K562 (cell line): ENCODE data around the gene NOTCH2NLA. TPM values are rescaled to one million over a fixed set of nuclear protein-coding genes. Genes with fewer than 3 reads are reported as not detected.
"Not testable (repeated sequence)": the region's sequence is repeated elsewhere in the genome, so short reads cannot be mapped to it uniquely, and the experiment has no call there.

Experiments
- ATAC-seq: fragments of 200-7000 bp; cut with Tn5 transposase; 3 replicates; pipeline ENCODE4 v1.9.1; 2020; ENCODE audit warnings: moderate library complexity
- Bru-seq: library from RNA; stranded (reverse); fragments of 400-500 nt; gene quantifications from one replicate; lab custom pipeline; 2021; lab: Mats Ljungman, UMichigan
- BruChase-seq, 2 experiments: library from RNA; stranded (reverse); fragments of 400-500 nt; gene quantifications; one replicate each; lab custom pipeline; 2021; lab: Mats Ljungman, UMichigan
- BruUV-seq: library from RNA; stranded (reverse); fragments of 400-500 nt; replicated peaks from 2 replicates; lab custom pipeline; 2021; lab: Mats Ljungman, UMichigan
- CTCF ChIA-PET: fragments of 300-600 bp; formaldehyde crosslinking; extraction: SDS; loops from one replicate; lab custom pipeline; 2021; ENCODE audit warnings: low intra/inter-chr PET ratio; lab: Yijun Ruan, JAX
- POLR2A ChIA-PET: fragments of 300-600, 350-650 bp; sonication (Branson Sonifier 250); formaldehyde crosslinking; extraction: SDS; loops from one replicate; lab custom pipeline; 2021; ENCODE audit warnings: antibody characterized with exemption, inconsistent platforms; lab: Yijun Ruan, JAX
- DNase-seq, 4 experiments: peaks; one replicate each; pipeline versions ENCODE4 v3.0.0 to v3.0.0-alpha.2; 2011 to 2018; ENCODE audit warnings: low spot score in 3 of 4, mixed read lengths in 3 of 4; ENCODE audit errors: extremely low read depth in 1 of 4
- FAIRE-seq: peaks from 2 replicates; lab custom pipeline; 2011; peaks lifted over from hg19 to GRCh38; lab: Jason Lieb, UNC
- H2AFZ ChIP-seq: 2 replicates; pipeline ENCODE4 v1.6.0; 2011; ENCODE audit warnings: low read depth, low read length, control low read depth, inconsistent platforms
- H3K27ac ChIP-seq: fragments of 200-600 bp; 3 replicates; pipeline ENCODE4 v1.8.0; 2011; ENCODE audit warnings: low read depth, mild to moderate bottlenecking, control low read depth, inconsistent platforms, low read length, moderate library complexity, mixed read lengths; ENCODE audit errors: extremely low read depth
- H3K27me3 ChIP-seq, 2 experiments: fragments of 300-600 bp in 1 of 2; 2 replicates in 1 of 2; 3 replicates in 1 of 2; pipeline versions ENCODE4 v1.6.0 to v1.8.0; 2011; ENCODE audit warnings: inconsistent platforms in 2 of 2, low read length in 2 of 2, mild to moderate bottlenecking in 1 of 2, mixed read lengths in 1 of 2, moderate library complexity in 1 of 2; ENCODE audit not compliant: control insufficient read depth in 2 of 2, insufficient read depth in 2 of 2
- H3K36me3 ChIP-seq: fragments of 300-600 bp; 3 replicates; pipeline ENCODE4 v1.8.0; 2011; ENCODE audit warnings: mild to moderate bottlenecking, low read length, inconsistent platforms; ENCODE audit not compliant: control insufficient read depth, insufficient read depth
- H3K4me1 ChIP-seq, 2 experiments: fragments of 200-600 bp in 1 of 2; replicated peaks in 1 of 2; 2 replicates in 1 of 2; 3 replicates in 1 of 2; pipeline versions ENCODE4 v1.5.1 to v1.8.0; 2011; ENCODE audit warnings: inconsistent platforms in 2 of 2, low read length in 2 of 2, mild to moderate bottlenecking in 1 of 2, mixed read lengths in 1 of 2, moderate library complexity in 1 of 2; ENCODE audit not compliant: control insufficient read depth in 2 of 2, insufficient read depth in 2 of 2
- H3K4me2 ChIP-seq: 2 replicates; pipeline ENCODE4 v1.6.1; 2011; ENCODE audit warnings: low read length, control low read depth, inconsistent platforms, mixed read lengths; ENCODE audit not compliant: insufficient read depth
- H3K4me3 ChIP-seq: fragments of 200-600 bp; sonication (generic), shearing (Covaris generic); 2 replicates; pipeline ENCODE4 v1.5.1; 2016; ENCODE audit warnings: control low read depth, inconsistent platforms
- H3K79me2 ChIP-seq: fragments of 200-600 bp; 3 replicates; pipeline ENCODE4 v1.8.0; 2011; ENCODE audit warnings: low read length, inconsistent platforms; ENCODE audit not compliant: control insufficient read depth, insufficient read depth
- H3K9ac ChIP-seq, 2 experiments: 2 replicates each; pipeline versions ENCODE4 v1.6.0 to v1.6.1; 2011; ENCODE audit warnings: low read depth in 2 of 2, low read length in 2 of 2, control low read depth in 1 of 2, inconsistent platforms in 1 of 2, mild to moderate bottlenecking in 1 of 2, mixed read lengths in 1 of 2; ENCODE audit not compliant: insufficient read depth in 1 of 2
- H3K9me1 ChIP-seq: one replicate; pipeline ENCODE4 v1.6.0; 2011; ENCODE audit warnings: inconsistent platforms, mild to moderate bottlenecking, low read length, moderate library complexity; ENCODE audit not compliant: control insufficient read depth, insufficient read depth
- H3K9me3 ChIP-seq: replicated peaks from 2 replicates; pipeline ENCODE4 v1.5.1; 2011; ENCODE audit warnings: low read depth, low read length, inconsistent platforms; ENCODE audit not compliant: control insufficient read depth, insufficient read depth
- H4K20me1 ChIP-seq: replicated peaks from 2 replicates; pipeline ENCODE4 v1.6.1; 2011; ENCODE audit warnings: low read length, inconsistent platforms, mixed read lengths; ENCODE audit not compliant: control insufficient read depth, insufficient read depth
- PHF8 ChIP-seq: fragments of 200-600 bp; sonication (generic); IDR thresholded peaks from 2 replicates; pipeline ENCODE4 v1.6.1; 2012; ENCODE audit warnings: mixed run types, mild to moderate bottlenecking, inconsistent platforms, low read length, moderate library complexity, borderline replicate concordance
- SUPT5H ChIP-seq: fragments of 450-650 bp; IDR thresholded peaks from 2 replicates; pipeline ENCODE4 v1.6.1; 2016
- ZSCAN32 ChIP-seq: fragments of 450-650 bp; formaldehyde crosslinking; IDR thresholded peaks from 2 replicates; pipeline ENCODE4 v1.4.0; 2020; ENCODE audit warnings: mild to moderate bottlenecking, moderate library complexity
- WGBS: fragments of 100-300 bp; shearing (Covaris generic); methylation state at CpG from one replicate; pipeline ENCODE4 v1.1.6; 2016; ENCODE audit warnings: low coverage, mixed read lengths; ENCODE audit not compliant: insufficient coverage; ENCODE audit errors: missing lambda C conversion rate; 5-methylcytosine and 5-hydroxymethylcytosine counted together
- in situ Hi-C: fragments of 300-500 bp; cut with MboI; formaldehyde crosslinking; loops from 4 replicates; pipeline ENCODE4 v1.15.0; 2018; ENCODE audit warnings: inconsistent platforms, mixed read lengths
- intact Hi-C: fragments of 100-400 bp; cut with micrococcal nuclease; formaldehyde crosslinking; loops from 2 replicates; pipeline ENCODE4 v1.14.2; 2022
- long read RNA-seq, 3 experiments: library from polyadenylated mRNA in 2 of 3; library from RNA in 1 of 3; unstranded in 2 of 3; stranded (forward) in 1 of 3; transcript quantifications; one replicate each; pipeline ENCODE4 v2.0.0, GENCODE V29; 2019 to 2022
- polyA minus RNA-seq, 3 experiments: library from RNA; depleted of rRNA, polyadenylated mRNA; stranded (reverse); fragments of >200 nt; gene quantifications; 2 replicates each; pipeline ENCODE4 v1.2.3, GENCODE V29; 2011
- polyA plus RNA-seq, 8 experiments: library from polyadenylated mRNA; depleted of rRNA in 4 of 8; stranded (reverse) in 5 of 8; unstranded in 3 of 8; fragments of >200 nt; fragmentation: Nextera tagmentation in 2 of 8; fragmentation: Illumina TruSeq in 1 of 8; extraction: Ambion mirVana in 2 of 8; extraction: Trizol in 1 of 8; gene quantifications; 2 replicates each; pipeline versions ENCODE4 v1.2.1 to v1.2.3, GENCODE V29; 2011 to 2014; ENCODE audit warnings: inconsistent platforms in 1 of 8, missing spikeins in 1 of 8
- total RNA-seq, 7 experiments: library from RNA; depleted of rRNA in 6 of 7; stranded (reverse); fragments of >200 nt in 6 of 7; fragmentation: Illumina TruSeq in 2 of 7; extraction: Trizol in 2 of 7; gene quantifications; 2 replicates each; pipeline versions ENCODE4 v1.2.1 to v1.2.3, GENCODE V29; 2011 to 2021; ENCODE audit warnings: low replicate concordance in 1 of 7
- TF ChIP-seq, protein P1 (sequence below): fragments of 250-450 bp; sonication (Bioruptor Pico); IDR thresholded peaks from 2 replicates; pipeline ENCODE4 v1.4.0; 2020
- TF ChIP-seq, protein P2 (sequence below): fragments of 450-650 bp; IDR thresholded peaks from 2 replicates; pipeline ENCODE4 v1.6.1; 2018; ENCODE audit not compliant: partially characterized antibody

The NOTCH2NLA gene
- total RNA-seq (2011; cell fraction: chromatin; rRNA removed; ENCODE audit: low replicate concordance): 38.1 and 59.3 TPM in 2 replicates
- 18.8 and 26.2 TPM in 2 replicates for total RNA-seq (2011; cell fraction: nucleolus; rRNA removed)
- 34.8 and 58.0 TPM in 2 replicates for total RNA-seq (2011; cell fraction: nucleoplasm; rRNA removed)
- 20.4 and 28.7 TPM in 2 replicates for total RNA-seq (2014; rRNA removed)
- 6.1 and 8.0 TPM in 2 replicates for total RNA-seq (2014; rRNA removed; fragmentation: Illumina TruSeq; extraction: Trizol)
- total RNA-seq (2015; rRNA removed; fragmentation: Illumina TruSeq; extraction: Trizol): 8.7 and 10.3 TPM in 2 replicates
- 10.1 and 10.7 TPM in 2 replicates for total RNA-seq (2021)
- 10.9 and 11.3 TPM in 2 replicates for polyA plus RNA-seq (2011; rRNA removed)
- 10.9 and 13.2 TPM in 2 replicates for polyA plus RNA-seq (2011; cell fraction: cytosol; rRNA removed)
- polyA plus RNA-seq (2011; cell fraction: nucleus; rRNA removed): 12.3 and 15.2 TPM in 2 replicates
- 6.1 and 8.0 TPM in 2 replicates for polyA plus RNA-seq (2012)
- 5.4 and 6.1 TPM in 2 replicates for polyA plus RNA-seq (2014; fragmentation: Illumina TruSeq; extraction: Trizol)
- 1 to 10 TPM; 1.5 to 1.6 TPM for polyA plus RNA-seq (2014; fragmentation: Nextera tagmentation; extraction: Ambion mirVana)
- polyA plus RNA-seq (2014; rRNA removed): 9.3 and 10.5 TPM in 2 replicates
- polyA minus RNA-seq (2011; rRNA and poly(A)+ RNA removed): 30.8 and 38.4 TPM in 2 replicates
- 8.4 and 10.9 TPM in 2 replicates for polyA minus RNA-seq (2011; cell fraction: cytosol; rRNA and poly(A)+ RNA removed)
- 35.9 and 49.2 TPM in 2 replicates for polyA minus RNA-seq (2011; cell fraction: nucleus; rRNA and poly(A)+ RNA removed)
- percentile 56 among the genes with signal in this experiment for Bru-seq, nascent RNA
- BruChase-seq, experiment 1, labeled RNA remaining after a 2-hour chase: percentile 58 among the genes with signal in this experiment
- BruChase-seq, experiment 2, labeled RNA remaining after a 6-hour chase: percentile 62 among the genes with signal in this experiment
- long read RNA-seq, experiment 1, transcript NOTCH2NLA-201 (5 exons, 1,874 nt): major isoform, 10 of 28 reads
- long read RNA-seq, experiment 1, partial matches to known transcripts: 3 of 28 reads
- long read RNA-seq, experiment 1, other reads (novel, unspliced or antisense): 15 of 28 reads
- long read RNA-seq, experiment 2, transcript NOTCH2NLA-201 (5 exons, 1,874 nt): major isoform, 11 of 22 reads
- long read RNA-seq, experiment 2, partial matches to known transcripts: 8 of 22 reads
- long read RNA-seq, experiment 2, other reads (novel, unspliced or antisense): 3 of 22 reads
- long read RNA-seq, experiment 3, partial matches to known transcripts: 0 of 3 reads
- long read RNA-seq, experiment 3, other reads (novel, unspliced or antisense): 1 of 3 reads

DNA sequence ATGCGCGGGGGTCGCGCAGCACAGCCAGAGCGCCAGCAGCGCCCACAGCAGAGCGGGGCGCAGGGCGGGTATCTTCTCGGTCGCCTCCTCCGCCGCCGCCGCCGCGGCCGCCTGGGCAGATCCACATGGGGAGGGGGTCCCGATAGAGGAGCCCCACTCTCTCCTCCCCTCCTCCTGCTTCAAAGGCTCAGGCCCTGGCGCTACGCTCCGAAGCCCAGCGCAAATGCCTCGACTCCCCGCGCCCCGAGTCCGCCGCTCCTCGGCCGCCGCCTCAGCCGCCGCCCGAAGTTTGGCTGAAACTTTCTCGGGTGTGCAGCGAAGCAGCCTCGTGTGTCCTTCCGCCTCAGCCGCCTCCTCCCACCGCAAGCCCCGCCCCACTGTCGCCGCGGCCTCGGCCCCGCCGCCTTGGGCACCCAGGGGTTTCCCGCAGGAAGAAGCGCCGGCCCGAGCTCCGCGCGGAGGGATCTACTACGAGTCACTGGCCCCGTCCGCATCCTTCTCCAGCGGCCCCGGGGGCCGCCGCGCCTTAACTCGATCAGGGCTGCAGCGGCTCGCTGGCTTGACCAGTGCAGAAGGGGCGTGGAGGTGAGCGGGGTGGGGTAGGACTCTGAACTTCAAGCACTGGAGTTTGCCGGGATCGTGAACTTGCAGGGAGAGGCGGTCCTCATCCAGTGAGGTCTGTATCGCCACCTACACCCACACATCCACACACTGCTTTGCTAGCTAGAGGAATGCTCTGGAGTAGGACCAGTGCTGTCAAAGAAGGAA lies at the start of gene NOTCH2NLA:
Gene NOTCH2NLA, minus strand, starts transcription at position 312 of the 768 bp plus-strand sequence. CDS start 39,684 bp downstream, outside the sequence.
- POLR2A ChIA-PET, H3K9me1 ChIP-seq, H3K4me1 ChIP-seq, DNase-seq, intact Hi-C loops, BruUV-seq, H3K36me3 ChIP-seq, in situ Hi-C loops, H4K20me1 ChIP-seq, CTCF ChIA-PET, H3K9me3 ChIP-seq, H3K27me3 ChIP-seq, H3K27ac ChIP-seq, H3K4me2 ChIP-seq, H3K79me2 ChIP-seq: not testable (repeated sequence)
- Histone ChIP-seq H2AFZ (peak within 1 kb of the TSS; percentile 59; the same call in 1 of the 2 replicates), H3K9ac (peak within 1 kb of the TSS in 1 of 2 experiments; percentile 79; a peak in 2 of 4 replicates), H3K4me3 (peak within 1 kb of the TSS; percentile 50)
- FAIRE-seq (peak; percentile 65), ATAC-seq (peak; percentile 91)
- 0% methylated on average over 16 of the region's 72 CpGs for WGBS
- TF ChIP-seq SUPT5H (peak; percentile 69), ZSCAN32 (CRISPR knock-in tag) (0 out of 2 replicates have a peak, but pooled peaks have one; percentile 18), PHF8 (peak; percentile 26; the same call in 1 of the 2 replicates)
- TF ChIP-seq, protein P1, sequence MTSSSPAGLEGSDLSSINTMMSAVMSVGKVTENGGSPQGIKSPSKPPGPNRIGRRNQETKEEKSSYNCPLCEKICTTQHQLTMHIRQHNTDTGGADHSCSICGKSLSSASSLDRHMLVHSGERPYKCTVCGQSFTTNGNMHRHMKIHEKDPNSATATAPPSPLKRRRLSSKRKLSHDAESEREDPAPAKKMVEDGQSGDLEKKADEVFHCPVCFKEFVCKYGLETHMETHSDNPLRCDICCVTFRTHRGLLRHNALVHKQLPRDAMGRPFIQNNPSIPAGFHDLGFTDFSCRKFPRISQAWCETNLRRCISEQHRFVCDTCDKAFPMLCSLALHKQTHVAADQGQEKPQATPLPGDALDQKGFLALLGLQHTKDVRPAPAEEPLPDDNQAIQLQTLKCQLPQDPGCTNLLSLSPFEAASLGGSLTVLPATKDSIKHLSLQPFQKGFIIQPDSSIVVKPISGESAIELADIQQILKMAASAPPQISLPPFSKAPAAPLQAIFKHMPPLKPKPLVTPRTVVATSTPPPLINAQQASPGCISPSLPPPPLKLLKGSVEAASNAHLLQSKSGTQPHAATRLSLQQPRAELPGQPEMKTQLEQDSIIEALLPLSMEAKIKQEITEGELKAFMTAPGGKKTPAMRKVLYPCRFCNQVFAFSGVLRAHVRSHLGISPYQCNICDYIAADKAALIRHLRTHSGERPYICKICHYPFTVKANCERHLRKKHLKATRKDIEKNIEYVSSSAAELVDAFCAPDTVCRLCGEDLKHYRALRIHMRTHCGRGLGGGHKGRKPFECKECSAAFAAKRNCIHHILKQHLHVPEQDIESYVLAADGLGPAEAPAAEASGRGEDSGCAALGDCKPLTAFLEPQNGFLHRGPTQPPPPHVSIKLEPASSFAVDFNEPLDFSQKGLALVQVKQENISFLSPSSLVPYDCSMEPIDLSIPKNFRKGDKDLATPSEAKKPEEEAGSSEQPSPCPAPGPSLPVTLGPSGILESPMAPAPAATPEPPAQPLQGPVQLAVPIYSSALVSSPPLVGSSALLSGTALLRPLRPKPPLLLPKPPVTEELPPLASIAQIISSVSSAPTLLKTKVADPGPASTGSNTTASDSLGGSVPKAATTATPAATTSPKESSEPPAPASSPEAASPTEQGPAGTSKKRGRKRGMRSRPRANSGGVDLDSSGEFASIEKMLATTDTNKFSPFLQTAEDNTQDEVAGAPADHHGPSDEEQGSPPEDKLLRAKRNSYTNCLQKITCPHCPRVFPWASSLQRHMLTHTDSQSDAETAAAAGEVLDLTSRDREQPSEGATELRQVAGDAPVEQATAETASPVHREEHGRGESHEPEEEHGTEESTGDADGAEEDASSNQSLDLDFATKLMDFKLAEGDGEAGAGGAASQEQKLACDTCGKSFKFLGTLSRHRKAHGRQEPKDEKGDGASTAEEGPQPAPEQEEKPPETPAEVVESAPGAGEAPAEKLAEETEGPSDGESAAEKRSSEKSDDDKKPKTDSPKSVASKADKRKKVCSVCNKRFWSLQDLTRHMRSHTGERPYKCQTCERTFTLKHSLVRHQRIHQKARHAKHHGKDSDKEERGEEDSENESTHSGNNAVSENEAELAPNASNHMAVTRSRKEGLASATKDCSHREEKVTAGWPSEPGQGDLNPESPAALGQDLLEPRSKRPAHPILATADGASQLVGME (CRISPR knock-in tag): 0 out of 2 replicates have a peak, but pooled peaks have one; percentile 72
- TF ChIP-seq, protein P2, sequence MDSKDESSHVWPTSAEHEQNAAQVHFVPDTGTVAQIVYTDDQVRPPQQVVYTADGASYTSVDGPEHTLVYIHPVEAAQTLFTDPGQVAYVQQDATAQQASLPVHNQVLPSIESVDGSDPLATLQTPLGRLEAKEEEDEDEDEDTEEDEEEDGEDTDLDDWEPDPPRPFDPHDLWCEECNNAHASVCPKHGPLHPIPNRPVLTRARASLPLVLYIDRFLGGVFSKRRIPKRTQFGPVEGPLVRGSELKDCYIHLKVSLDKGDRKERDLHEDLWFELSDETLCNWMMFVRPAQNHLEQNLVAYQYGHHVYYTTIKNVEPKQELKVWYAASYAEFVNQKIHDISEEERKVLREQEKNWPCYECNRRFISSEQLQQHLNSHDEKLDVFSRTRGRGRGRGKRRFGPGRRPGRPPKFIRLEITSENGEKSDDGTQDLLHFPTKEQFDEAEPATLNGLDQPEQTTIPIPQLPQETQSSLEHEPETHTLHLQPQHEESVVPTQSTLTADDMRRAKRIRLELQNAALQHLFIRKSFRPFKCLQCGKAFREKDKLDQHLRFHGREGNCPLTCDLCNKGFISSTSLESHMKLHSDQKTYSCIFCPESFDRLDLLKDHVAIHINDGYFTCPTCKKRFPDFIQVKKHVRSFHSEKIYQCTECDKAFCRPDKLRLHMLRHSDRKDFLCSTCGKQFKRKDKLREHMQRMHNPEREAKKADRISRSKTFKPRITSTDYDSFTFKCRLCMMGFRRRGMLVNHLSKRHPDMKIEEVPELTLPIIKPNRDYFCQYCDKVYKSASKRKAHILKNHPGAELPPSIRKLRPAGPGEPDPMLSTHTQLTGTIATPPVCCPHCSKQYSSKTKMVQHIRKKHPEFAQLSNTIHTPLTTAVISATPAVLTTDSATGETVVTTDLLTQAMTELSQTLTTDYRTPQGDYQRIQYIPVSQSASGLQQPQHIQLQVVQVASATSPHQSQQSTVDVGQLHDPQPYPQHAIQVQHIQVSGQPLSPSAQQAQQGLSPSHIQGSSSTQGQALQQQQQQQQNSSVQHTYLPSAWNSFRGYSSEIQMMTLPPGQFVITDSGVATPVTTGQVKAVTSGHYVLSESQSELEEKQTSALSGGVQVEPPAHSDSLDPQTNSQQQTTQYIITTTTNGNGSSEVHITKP: peak; percentile 35
